Testis (tissue), 2 donors: ENCODE results near the gene TLX2.

ENCODE experiments used
- POLR2A ChIP-seq: fragments of 450-650 bp; IDR thresholded peaks from one replicate; pipeline ENCODE4 v1.6.1; 2017; ENCODE audit warnings: antibody characterized with exemption, mild to moderate bottlenecking, moderate library complexity
- TF ChIP-seq, protein P1 (sequence below), 3 experiments: fragments of 450-650 bp in 2 of 3; fragments of 200-600 bp in 1 of 3; sonication (generic) in 1 of 3; IDR thresholded peaks; one replicate each; pipeline ENCODE4 v1.5.1; 2016 to 2019; ENCODE audit warnings: antibody characterized with exemption in 3 of 3, mild to moderate bottlenecking in 2 of 3, moderate library complexity in 1 of 3

DNA sequence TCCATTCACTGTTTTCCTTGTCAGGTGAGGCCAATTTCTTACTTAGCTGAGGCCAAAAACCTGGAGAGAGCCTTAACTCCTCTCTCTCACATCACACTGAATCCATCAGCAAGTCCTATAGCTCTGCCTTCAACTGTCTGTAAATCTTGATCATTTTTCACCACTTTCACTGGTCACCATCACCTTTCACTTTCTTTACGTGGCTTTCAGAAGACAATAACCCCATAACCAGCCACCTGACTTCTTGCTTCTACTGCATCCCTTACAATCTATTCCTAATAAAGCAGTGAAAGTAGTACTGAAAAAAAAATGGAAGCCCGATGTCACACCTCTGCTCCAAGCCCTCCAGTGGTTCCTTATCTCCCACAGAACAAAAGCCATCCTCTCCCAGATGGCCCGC, 31.8 kb downstream of the TLX2 start:
- TF ChIP-seq, protein P1, sequence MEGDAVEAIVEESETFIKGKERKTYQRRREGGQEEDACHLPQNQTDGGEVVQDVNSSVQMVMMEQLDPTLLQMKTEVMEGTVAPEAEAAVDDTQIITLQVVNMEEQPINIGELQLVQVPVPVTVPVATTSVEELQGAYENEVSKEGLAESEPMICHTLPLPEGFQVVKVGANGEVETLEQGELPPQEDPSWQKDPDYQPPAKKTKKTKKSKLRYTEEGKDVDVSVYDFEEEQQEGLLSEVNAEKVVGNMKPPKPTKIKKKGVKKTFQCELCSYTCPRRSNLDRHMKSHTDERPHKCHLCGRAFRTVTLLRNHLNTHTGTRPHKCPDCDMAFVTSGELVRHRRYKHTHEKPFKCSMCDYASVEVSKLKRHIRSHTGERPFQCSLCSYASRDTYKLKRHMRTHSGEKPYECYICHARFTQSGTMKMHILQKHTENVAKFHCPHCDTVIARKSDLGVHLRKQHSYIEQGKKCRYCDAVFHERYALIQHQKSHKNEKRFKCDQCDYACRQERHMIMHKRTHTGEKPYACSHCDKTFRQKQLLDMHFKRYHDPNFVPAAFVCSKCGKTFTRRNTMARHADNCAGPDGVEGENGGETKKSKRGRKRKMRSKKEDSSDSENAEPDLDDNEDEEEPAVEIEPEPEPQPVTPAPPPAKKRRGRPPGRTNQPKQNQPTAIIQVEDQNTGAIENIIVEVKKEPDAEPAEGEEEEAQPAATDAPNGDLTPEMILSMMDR (IDR thresholded peaks at IDR 0.05), result no peak
- TF ChIP-seq POLR2A, result no peak
